ENCODE measurements around the gene ATP10A.
"Not testable (repeated sequence)": the region's sequence is repeated elsewhere in the genome, so short reads cannot be mapped to it uniquely, and the experiment has no call there.

The ATP10A gene

GRCh38 chr15:25772500-25772899 lies 90.6 kb downstream of the ATP10A start (continued):
- TF ChIP-seq TSHZ2 (CRISPR knock-in tag; IDR thresholded peaks at IDR 0.05) (no peak), TCF4 (CRISPR knock-in tag; IDR thresholded peaks at IDR 0.05; ENCODE audit: borderline replicate concordance) (no peak)

GRCh38 chr15:25771736-25772135 lies 91.4 kb downstream of the ATP10A start:
- not testable (repeated sequence) for ATAC-seq

GRCh38 chr15:25771338-25771706 lies 91.8 kb downstream of the ATP10A start:
- no peak for ATAC-seq
- no peak for TF ChIP-seq GLIS3 (CRISPR knock-in tag; IDR thresholded peaks at IDR 0.05)
- TF ChIP-seq ZNF70 (CRISPR knock-in tag; IDR thresholded peaks at IDR 0.05): no peak
- TF ChIP-seq, protein P1, sequence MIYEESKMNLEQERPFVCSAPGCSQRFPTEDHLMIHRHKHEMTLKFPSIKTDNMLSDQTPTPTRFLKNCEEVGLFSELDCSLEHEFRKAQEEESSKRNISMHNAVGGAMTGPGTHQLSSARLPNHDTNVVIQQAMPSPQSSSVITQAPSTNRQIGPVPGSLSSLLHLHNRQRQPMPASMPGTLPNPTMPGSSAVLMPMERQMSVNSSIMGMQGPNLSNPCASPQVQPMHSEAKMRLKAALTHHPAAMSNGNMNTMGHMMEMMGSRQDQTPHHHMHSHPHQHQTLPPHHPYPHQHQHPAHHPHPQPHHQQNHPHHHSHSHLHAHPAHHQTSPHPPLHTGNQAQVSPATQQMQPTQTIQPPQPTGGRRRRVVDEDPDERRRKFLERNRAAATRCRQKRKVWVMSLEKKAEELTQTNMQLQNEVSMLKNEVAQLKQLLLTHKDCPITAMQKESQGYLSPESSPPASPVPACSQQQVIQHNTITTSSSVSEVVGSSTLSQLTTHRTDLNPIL (CRISPR knock-in tag; IDR thresholded peaks at IDR 0.05; ENCODE audit: low read depth): no peak
- TF ChIP-seq TSHZ2 (CRISPR knock-in tag; IDR thresholded peaks at IDR 0.05): no peak
- TF ChIP-seq TOX (CRISPR knock-in tag; IDR thresholded peaks at IDR 0.05; ENCODE audit: borderline replicate concordance): no peak

- no peak for TF ChIP-seq ZNF8 (CRISPR knock-in tag; IDR thresholded peaks at IDR 0.05)
- no peak for TF ChIP-seq ZC3H10 (CRISPR knock-in tag; IDR thresholded peaks at IDR 0.05)
- TF ChIP-seq TOX (CRISPR knock-in tag; IDR thresholded peaks at IDR 0.05; ENCODE audit: borderline replicate concordance): no peak
- TF ChIP-seq CSDC2 (CRISPR knock-in tag; IDR thresholded peaks at IDR 0.05): no peak
- no peak for TF ChIP-seq BACH2 (CRISPR knock-in tag; IDR thresholded peaks at IDR 0.05; ENCODE audit: borderline replicate concordance)
- TF ChIP-seq, protein P2, sequence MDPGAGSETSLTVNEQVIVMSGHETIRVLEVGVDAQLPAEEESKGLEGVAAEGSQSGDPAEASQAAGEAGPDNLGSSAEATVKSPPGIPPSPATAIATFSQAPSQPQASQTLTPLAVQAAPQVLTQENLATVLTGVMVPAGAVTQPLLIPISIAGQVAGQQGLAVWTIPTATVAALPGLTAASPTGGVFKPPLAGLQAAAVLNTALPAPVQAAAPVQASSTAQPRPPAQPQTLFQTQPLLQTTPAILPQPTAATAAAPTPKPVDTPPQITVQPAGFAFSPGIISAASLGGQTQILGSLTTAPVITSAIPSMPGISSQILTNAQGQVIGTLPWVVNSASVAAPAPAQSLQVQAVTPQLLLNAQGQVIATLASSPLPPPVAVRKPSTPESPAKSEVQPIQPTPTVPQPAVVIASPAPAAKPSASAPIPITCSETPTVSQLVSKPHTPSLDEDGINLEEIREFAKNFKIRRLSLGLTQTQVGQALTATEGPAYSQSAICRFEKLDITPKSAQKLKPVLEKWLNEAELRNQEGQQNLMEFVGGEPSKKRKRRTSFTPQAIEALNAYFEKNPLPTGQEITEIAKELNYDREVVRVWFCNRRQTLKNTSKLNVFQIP (CRISPR knock-in tag; IDR thresholded peaks at IDR 0.05; ENCODE audit: borderline replicate concordance, low read depth): no peak
- TF ChIP-seq ESRRG (CRISPR knock-in tag; IDR thresholded peaks at IDR 0.05): no peak
- no peak for TF ChIP-seq GLIS3 (CRISPR knock-in tag; IDR thresholded peaks at IDR 0.05)
- TF ChIP-seq OSR1 (CRISPR knock-in tag; IDR thresholded peaks at IDR 0.05): no peak
- TF ChIP-seq ISL1 (CRISPR knock-in tag; IDR thresholded peaks at IDR 0.05): no peak
- no peak for ATAC-seq
Observed at GRCh38 chr15:25770618-25771337, 92.3 kb downstream of the ATP10A start.

- no peak for ATAC-seq
- TF ChIP-seq TSHZ2 (CRISPR knock-in tag; IDR thresholded peaks at IDR 0.05) (no peak), ARNTL (CRISPR knock-in tag; IDR thresholded peaks at IDR 0.05; ENCODE audit: borderline replicate concordance, low read depth) (no peak), ESRRG (CRISPR knock-in tag; IDR thresholded peaks at IDR 0.05) (no peak), ZNF70 (CRISPR knock-in tag; IDR thresholded peaks at IDR 0.05) (no peak), GLIS3 (CRISPR knock-in tag; IDR thresholded peaks at IDR 0.05) (no peak)
- TF ChIP-seq, protein P1 (CRISPR knock-in tag; IDR thresholded peaks at IDR 0.05; ENCODE audit: low read depth): no peak
- TF ChIP-seq, protein P3, sequence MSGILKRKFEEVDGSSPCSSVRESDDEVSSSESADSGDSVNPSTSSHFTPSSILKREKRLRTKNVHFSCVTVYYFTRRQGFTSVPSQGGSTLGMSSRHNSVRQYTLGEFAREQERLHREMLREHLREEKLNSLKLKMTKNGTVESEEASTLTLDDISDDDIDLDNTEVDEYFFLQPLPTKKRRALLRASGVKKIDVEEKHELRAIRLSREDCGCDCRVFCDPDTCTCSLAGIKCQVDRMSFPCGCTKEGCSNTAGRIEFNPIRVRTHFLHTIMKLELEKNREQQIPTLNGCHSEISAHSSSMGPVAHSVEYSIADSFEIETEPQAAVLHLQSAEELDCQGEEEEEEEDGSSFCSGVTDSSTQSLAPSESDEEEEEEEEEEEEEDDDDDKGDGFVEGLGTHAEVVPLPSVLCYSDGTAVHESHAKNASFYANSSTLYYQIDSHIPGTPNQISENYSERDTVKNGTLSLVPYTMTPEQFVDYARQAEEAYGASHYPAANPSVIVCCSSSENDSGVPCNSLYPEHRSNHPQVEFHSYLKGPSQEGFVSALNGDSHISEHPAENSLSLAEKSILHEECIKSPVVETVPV (CRISPR knock-in tag; IDR thresholded peaks at IDR 0.05): no peak
Observed at GRCh38 chr15:25770031-25770430, 93.1 kb downstream of the ATP10A start.
